GM18951 (cell line): ENCODE results near the gene HOXB3.

Experiments
- POLR2A ChIP-seq: IDR thresholded peaks from 4 replicates; pipeline ENCODE4 v1.6.1; 2011; ENCODE audit warnings: mild to moderate bottlenecking; ENCODE audit not compliant: insufficient read length, insufficient read depth; ENCODE audit errors: extremely low read depth
- in situ Hi-C: fragments of 300-500 bp; cut with MboI; formaldehyde crosslinking; loops from one replicate; pipeline ENCODE4 v1.12.0; 2022; ENCODE audit warnings: low sequenced_read_pairs, mixed read lengths, inconsistent platforms; ENCODE audit not compliant: unreplicated experiment

The HOXB3 gene

DNA sequence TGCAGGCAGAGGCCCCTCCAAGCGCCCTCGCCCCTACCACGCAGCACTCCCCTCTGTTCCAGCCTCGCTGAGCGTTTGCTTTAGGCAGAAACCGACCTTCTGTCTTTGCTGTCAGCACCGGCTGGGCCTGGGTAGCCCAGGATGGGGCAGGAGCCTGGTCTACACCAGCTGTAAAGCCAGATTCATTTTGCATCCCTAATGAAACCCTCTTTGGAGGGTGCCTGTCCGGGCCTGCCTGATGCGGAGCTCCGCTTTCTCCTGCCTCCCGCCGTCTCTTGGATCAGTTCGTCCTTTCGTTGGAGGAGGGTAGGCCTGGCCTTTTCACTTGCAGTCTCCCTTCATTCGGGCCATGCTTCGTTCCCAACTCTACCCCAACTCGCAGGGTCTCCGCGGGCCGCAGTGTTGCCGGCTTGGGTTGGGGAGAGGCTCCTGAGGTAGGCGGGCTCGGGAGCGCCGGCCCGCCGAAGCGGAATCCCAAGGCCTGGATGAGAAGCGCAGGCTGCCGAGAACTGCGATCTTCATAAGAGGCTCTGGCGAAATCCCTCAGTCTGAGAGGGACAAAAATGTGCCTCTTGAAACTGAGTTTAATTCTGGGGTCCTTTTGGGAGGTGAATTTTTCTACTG is 29.9 kb upstream of the HOXB3 start:
- no peak for TF ChIP-seq POLR2A
- in situ Hi-C loops = no loop called here

DNA sequence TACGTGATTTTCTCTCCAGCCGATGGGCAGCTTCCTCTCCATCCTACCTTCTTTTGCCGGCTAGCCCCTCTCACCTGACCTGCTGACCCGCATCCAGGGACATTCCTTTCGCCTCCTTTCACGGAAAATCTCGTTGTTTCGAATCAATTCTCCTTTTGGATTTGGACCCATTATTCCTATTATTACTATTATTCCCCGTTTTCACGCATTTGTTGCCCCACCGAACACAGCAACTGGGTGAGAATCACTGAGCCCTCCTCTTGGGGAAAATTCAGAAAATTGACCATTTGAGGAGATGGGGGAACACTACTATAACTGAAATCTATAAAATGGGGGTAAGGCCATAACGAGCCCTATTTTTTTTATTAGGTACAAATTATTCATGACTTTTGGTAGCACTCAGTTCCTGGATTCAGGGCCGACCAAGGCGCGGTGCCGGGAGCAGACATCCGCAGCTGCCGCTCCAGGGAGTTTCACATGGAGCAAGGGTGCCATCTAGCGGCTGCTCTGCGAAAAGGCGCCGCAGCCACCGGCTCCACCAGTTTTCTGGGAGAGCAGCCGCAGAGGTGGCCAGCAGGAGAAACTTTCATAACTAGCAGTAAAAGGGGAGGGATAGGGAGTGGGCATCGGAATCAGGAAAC is 28.3 kb upstream of the HOXB3 start:
- no peak for TF ChIP-seq POLR2A
- in situ Hi-C loops = no loop called here

GRCh38 chr17:48617471-48618255 is 27.6 kb upstream of the HOXB3 start:
- no peak for TF ChIP-seq POLR2A
- in situ Hi-C loops = no loop called here

DNA sequence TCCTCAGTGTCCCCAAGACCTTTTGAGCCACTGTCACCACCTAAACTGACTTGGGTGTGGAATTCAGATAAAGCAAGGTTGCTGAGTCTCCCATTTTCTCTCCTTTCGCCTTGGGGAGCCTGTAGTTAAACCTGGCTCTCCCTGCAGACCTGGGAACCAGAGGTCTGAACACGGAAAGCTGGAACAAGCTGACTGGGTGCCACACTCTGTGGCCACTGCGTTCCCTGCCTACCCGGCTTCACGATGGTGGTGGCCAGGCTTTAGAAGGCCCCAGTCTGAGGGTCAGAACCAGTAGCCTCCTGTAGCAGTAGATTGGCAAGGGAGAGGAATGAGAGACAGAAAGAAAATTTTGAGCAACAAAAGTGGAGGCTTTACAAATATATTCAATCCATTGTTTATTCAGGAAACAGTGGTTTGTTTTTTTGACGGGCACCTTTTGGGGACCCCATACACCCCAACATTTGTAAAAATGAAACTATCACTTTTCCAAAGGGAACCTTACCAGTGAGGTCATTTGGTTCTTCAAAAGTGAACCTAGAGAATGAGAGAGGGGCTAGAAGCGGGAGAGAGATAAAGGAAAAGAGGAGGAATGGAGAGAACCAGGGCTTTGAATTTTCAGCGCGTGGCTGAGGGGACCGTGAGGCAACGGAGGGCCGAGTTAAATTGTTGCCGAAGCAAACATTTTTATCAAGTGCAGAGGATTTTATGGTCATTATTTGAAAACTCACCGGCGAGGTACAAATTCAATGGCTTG is 26.9 kb upstream of the HOXB3 start:
- in situ Hi-C loops = no loop called here
- TF ChIP-seq POLR2A = no peak

DNA sequence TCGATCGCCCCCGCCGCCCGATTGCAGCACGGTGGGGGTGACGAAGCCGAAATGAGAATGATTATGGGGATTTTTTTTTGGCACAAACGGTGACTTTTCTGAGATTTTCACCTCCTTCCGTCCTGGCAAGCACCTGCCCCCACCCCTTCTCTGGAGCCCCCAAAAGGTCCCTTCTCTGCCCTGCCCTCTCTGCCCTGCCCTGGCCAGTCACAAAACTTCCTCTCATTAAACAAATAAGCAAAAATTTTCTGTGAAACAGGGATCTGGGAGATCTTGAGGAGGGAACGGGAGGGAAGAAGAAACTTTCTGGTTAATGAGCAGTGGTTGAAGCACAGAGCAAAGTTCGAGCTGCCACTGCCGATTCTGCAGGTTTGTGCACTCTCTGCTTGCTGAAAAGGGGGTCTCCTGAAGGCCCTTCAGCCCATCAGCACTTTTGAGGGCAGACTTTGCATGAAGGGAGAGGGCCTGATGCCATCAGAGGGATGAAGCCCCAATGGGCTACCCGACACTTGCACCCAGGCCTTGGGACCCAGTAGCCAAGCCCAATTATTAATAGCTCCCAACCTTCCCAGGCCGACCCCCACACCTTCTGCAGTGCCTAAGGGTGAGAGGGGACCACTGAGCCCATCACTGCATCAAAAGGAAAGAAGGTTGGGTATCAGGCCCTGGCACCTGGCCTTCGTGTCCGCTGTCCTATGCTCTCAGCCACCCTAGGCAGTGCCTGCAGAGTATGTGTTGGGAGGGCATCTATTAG is 26.1 kb upstream of the HOXB3 start:
- in situ Hi-C loops = no loop called here
- TF ChIP-seq POLR2A = no peak

DNA sequence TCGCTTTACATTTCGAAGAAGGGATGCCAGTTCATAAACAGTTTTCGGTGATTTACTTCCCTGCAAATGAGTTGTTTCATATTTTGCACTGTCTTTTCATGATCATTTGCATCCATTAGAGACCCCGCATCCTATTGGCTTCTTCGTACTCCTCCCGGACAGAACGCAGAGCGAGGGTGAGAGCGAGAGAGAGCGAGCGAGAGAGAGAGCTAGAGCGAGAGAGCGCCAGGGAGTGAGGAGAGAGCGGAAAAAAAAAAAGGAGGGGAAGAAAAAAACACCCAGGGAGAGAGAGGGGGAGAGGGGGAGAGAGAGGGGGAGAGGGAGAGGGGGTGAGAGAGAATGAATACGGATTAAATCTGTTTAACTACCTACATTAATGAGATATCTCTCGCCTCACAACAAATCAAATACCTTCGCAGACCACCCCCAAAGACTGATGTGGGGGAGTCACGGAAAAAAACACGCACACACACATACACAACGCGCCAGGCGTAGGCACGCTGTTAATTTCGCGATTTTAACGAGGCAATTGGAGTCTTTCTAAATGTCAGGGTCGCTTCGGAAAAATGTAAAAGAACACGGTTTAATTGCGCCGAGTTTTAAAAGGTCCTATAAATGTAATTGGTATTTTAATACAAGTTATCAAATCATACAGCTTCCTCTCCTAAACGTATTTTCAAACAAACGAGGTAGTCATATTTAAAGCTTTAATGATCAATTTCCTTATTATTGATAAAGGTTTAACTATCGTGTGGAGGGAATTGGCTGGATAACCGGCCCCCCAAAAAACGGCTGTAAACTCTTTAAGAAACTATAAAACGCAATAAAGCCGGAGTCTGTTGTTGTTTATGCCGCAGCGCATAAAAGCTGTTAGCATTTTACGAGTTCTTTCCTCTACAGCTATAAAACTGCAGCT is 25.3 kb upstream of the HOXB3 start, which contains the start of gene HOXB8:
Gene HOXB8 (minus strand): TSS at position 246 of the 916 bp plus-strand sequence. CDS start 588 bp downstream, outside the sequence.
- in situ Hi-C loops = no loop called here
- no peak for TF ChIP-seq POLR2A

GRCh38 chr17:48613862-48614694 is 24.0 kb upstream of the HOXB3 start:
- no peak for TF ChIP-seq POLR2A
- in situ Hi-C loops = no loop called here

DNA sequence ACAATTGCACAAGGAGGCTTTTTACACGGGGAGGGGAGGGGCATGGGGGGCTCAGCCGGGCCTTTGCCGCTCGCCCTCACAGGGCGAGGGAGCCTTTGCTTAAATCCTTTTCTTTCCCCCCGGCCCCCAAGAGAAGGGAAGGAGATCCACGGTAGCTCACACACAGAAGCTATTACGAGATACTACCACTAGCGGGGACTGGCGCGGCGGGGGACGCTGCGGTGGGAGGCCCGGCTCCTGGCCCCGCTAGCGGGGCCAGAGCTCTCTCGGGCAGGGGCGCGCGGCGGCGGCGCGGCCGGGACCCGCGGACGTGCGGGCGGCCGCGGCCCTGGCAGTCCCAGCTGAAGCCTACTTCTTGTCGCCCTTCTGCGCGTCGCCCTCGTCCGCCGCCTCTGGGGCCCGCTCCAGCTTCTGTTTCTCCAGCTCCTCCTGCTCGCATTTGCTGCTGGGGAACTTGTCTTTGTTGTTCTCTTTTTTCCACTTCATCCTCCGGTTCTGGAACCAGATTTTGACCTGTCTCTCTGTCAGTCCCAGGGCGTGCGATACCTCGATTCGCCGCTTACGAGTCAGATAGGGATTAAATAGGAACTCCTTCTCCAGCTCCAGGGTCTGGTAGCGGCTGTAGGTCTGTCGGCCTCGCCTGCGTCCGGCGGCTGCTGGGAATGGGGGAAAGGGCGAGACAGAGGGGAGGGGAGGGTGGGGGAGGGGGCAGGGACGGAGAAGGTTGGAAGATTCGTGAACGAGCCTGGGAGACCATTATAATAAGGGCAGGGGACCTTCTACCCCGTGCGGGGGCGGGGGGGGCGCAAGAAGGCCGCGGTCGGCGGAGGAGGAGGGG is 23.0 kb upstream of the HOXB3 start:
- in situ Hi-C loops = no loop called here

GRCh38 chr17:48612456-48612853 is 22.4 kb upstream of the HOXB3 start:
- in situ Hi-C loops = no loop called here
- TF ChIP-seq POLR2A = no peak

More for the DNA sequence above, 23.0 kb upstream of the HOXB3 start:
- TF ChIP-seq POLR2A = no peak
